Effector memory CD8-positive, alpha-beta T cell (primary cell): ENCODE results near the gene DMPK.

Experiments
- ATAC-seq: fragments of 150-1000 bp; cut with Tn5 transposase; replicated peaks from 2 replicates; pipeline ENCODE4 v1.10.0; 2021; ENCODE audit warnings: mild to moderate bottlenecking, moderate library complexity
- DNase-seq, 3 experiments: peaks; one replicate each; pipeline ENCODE4 v3.0.0; 2021
- H3K27ac Mint-ChIP-seq, 2 donors: one replicate each; pipeline ENCODE4 v1.8.0; 2022; ENCODE audit warnings: mild to moderate bottlenecking in 2 of 2, mixed read lengths in 2 of 2, moderate library complexity in 2 of 2
- H3K27me3 Mint-ChIP-seq, 2 donors: one replicate each; pipeline ENCODE4 v1.8.0; 2022; ENCODE audit warnings: mixed read lengths in 2 of 2
- H3K36me3 Mint-ChIP-seq: one replicate; pipeline ENCODE4 v1.8.0; 2022; ENCODE audit warnings: mild to moderate bottlenecking, moderate library complexity, mixed read lengths; ENCODE audit not compliant: insufficient read depth
- H3K4me1 Mint-ChIP-seq, 2 donors: one replicate each; pipeline ENCODE4 v1.8.0; 2022; ENCODE audit warnings: low read depth in 2 of 2, mixed read lengths in 2 of 2
- H3K4me3 Mint-ChIP-seq, 2 donors: one replicate each; pipeline ENCODE4 v1.8.0; 2022; ENCODE audit warnings: mild to moderate bottlenecking in 2 of 2, mixed read lengths in 2 of 2, moderate library complexity in 2 of 2
- H3K9me3 Mint-ChIP-seq, 2 donors: one replicate each; pipeline ENCODE4 v1.8.0; 2022; ENCODE audit warnings: mixed read lengths in 2 of 2

The DMPK gene

GRCh38 chr19:45786533-45786894 is 4.2 kb upstream of the DMPK start:
- Mint-ChIP-seq H3K4me3 (no peak overlapping the region), H3K9me3 (no peaks in the 10 kb centered on the region), H3K27ac (no peak overlapping the region), H3K4me1 (peaks cover 16 to 20% of the 10 kb centered on the region in 2 donors), H3K27me3 (no peaks in the 10 kb centered on the region), H3K36me3 (peaks cover 19% of the 10 kb centered on the region)
- ATAC-seq: no peak
- no peak for DNase-seq

- H3K4me1 Mint-ChIP-seq: peaks cover 13 to 17% of the 10 kb centered on the region in 2 donors
- peaks cover 0 to 4% of the 10 kb centered on the region in 2 donors for H3K27me3 Mint-ChIP-seq
- no peaks in the 10 kb centered on the region for H3K9me3 Mint-ChIP-seq
- H3K27ac Mint-ChIP-seq: no peak overlapping the region
- no peak for DNase-seq
- ATAC-seq: no peak
- H3K36me3 Mint-ChIP-seq: peaks cover 19% of the 10 kb centered on the region
- no peak overlapping the region for H3K4me3 Mint-ChIP-seq
Measured at GRCh38 chr19:45785781-45786532, 3.7 kb upstream of the DMPK start.

GRCh38 chr19:45785097-45785496 is 2.8 kb upstream of the DMPK start:
- no peak for ATAC-seq

GRCh38 chr19:45784096-45784495 is 1.8 kb upstream of the DMPK start:
- H3K4me1 Mint-ChIP-seq: peaks cover 19 to 22% of the 10 kb centered on the region in 2 donors
- no peak for ATAC-seq
- H3K27me3 Mint-ChIP-seq: peaks cover 3 to 22% of the 10 kb centered on the region in 2 donors

More at GRCh38 chr19:45785097-45785496, 2.8 kb upstream of the DMPK start:
- Mint-ChIP-seq H3K27ac (no peak overlapping the region), H3K9me3 (no peaks in the 10 kb centered on the region), H3K36me3 (peaks cover 15% of the 10 kb centered on the region), H3K4me3 (no peak overlapping the region), H3K4me1 (peaks cover 12 to 13% of the 10 kb centered on the region in 2 donors), H3K27me3 (peaks cover 0 to 12% of the 10 kb centered on the region in 2 donors)
- no peak for DNase-seq

GRCh38 chr19:45782820-45783785 is 813 bp upstream of the DMPK start:
- Mint-ChIP-seq H3K4me3 (no peak overlapping the region), H3K36me3 (peaks cover 8% of the 10 kb centered on the region), H3K9me3 (no peaks in the 10 kb centered on the region), H3K27ac (no peak overlapping the region), H3K27me3 (peaks cover 6 to 28% of the 10 kb centered on the region in 2 donors), H3K4me1 (peaks cover 26 to 27% of the 10 kb centered on the region in 2 donors)
- DNase-seq (no peak), ATAC-seq (no peak)

More at GRCh38 chr19:45784096-45784495, 1.8 kb upstream of the DMPK start:
- peaks cover 10% of the 10 kb centered on the region for H3K36me3 Mint-ChIP-seq
- no peaks in the 10 kb centered on the region for H3K9me3 Mint-ChIP-seq
- H3K27ac Mint-ChIP-seq: no peak overlapping the region
- no peak overlapping the region for H3K4me3 Mint-ChIP-seq
- DNase-seq: no peak

GRCh38 chr19:45781214-45782161 is 802 bp downstream of the DMPK start:
- Mint-ChIP-seq H3K27ac (no peak overlapping the region), H3K4me1 (peaks cover 21 to 25% of the 10 kb centered on the region in 2 donors), H3K4me3 (no peak overlapping the region)

GRCh38 chr19:45780448-45781213 is 1.7 kb downstream of the DMPK start:
- no peak for DNase-seq
- peaks cover 21 to 25% of the 10 kb centered on the region in 2 donors for H3K4me1 Mint-ChIP-seq

More at GRCh38 chr19:45781214-45782161, 802 bp downstream of the DMPK start:
- H3K36me3 Mint-ChIP-seq: peaks cover 11% of the 10 kb centered on the region
- H3K9me3 Mint-ChIP-seq: no peaks in the 10 kb centered on the region
- DNase-seq (no peak), ATAC-seq (no peak)
- peaks cover 6 to 28% of the 10 kb centered on the region in 2 donors for H3K27me3 Mint-ChIP-seq

GRCh38 chr19:45780146-45780447 is 2.2 kb downstream of the DMPK start:
- Mint-ChIP-seq H3K36me3 (peaks cover 11% of the 10 kb centered on the region), H3K27me3 (peaks cover 6 to 28% of the 10 kb centered on the region in 2 donors), H3K4me3 (peak overlapping the region; percentile 68 to 84), H3K9me3 (no peaks in the 10 kb centered on the region), H3K27ac (no peak overlapping the region), H3K4me1 (peaks cover 21 to 25% of the 10 kb centered on the region in 2 donors)
- no peak for DNase-seq
- no peak for ATAC-seq

More at GRCh38 chr19:45780448-45781213, 1.7 kb downstream of the DMPK start:
- no peak for ATAC-seq
- H3K36me3 Mint-ChIP-seq: peaks cover 11% of the 10 kb centered on the region
- H3K4me3 Mint-ChIP-seq: no peak overlapping the region
- peaks cover 6 to 28% of the 10 kb centered on the region in 2 donors for H3K27me3 Mint-ChIP-seq
- no peaks in the 10 kb centered on the region for H3K9me3 Mint-ChIP-seq
- no peak overlapping the region for H3K27ac Mint-ChIP-seq

- H3K9me3 Mint-ChIP-seq: no peaks in the 10 kb centered on the region
- peaks cover 6 to 28% of the 10 kb centered on the region in 2 donors for H3K27me3 Mint-ChIP-seq
- no peak overlapping the region for H3K27ac Mint-ChIP-seq
- ATAC-seq: peak; percentile 92
- peak overlapping the region; percentile 68 to 84 for H3K4me3 Mint-ChIP-seq
- peak; percentile 81 to 88 (median 82) for DNase-seq
- peaks cover 21 to 25% of the 10 kb centered on the region in 2 donors for H3K4me1 Mint-ChIP-seq
- peaks cover 11% of the 10 kb centered on the region for H3K36me3 Mint-ChIP-seq
Measured at GRCh38 chr19:45779231-45780145, 2.8 kb downstream of the DMPK start.

GRCh38 chr19:45778010-45778661 is 4.2 kb downstream of the DMPK start:
- H3K27me3 Mint-ChIP-seq: peaks cover 6 to 28% of the 10 kb centered on the region in 2 donors
- no peak overlapping the region for H3K27ac Mint-ChIP-seq
- H3K4me1 Mint-ChIP-seq: peaks cover 21 to 25% of the 10 kb centered on the region in 2 donors
- DNase-seq (no peak), ATAC-seq (no peak)
- peaks cover 12% of the 10 kb centered on the region for H3K36me3 Mint-ChIP-seq
- H3K9me3 Mint-ChIP-seq: no peaks in the 10 kb centered on the region
- peak overlapping the region; percentile 68 to 84 for H3K4me3 Mint-ChIP-seq

GRCh38 chr19:45777395-45777961 is 4.8 kb downstream of the DMPK start:
- DNase-seq (no peak), ATAC-seq (no peak)
- Mint-ChIP-seq H3K4me1 (peaks cover 21 to 25% of the 10 kb centered on the region in 2 donors), H3K9me3 (no peaks in the 10 kb centered on the region), H3K4me3 (no peak overlapping the region), H3K27me3 (peaks cover 6 to 28% of the 10 kb centered on the region in 2 donors), H3K36me3 (peaks cover 15% of the 10 kb centered on the region), H3K27ac (no peak overlapping the region)
